ENCODE data around the gene SORCS2. TPM values are rescaled to one million over a fixed set of nuclear protein-coding genes. Genes with fewer than 3 reads are reported as not detected.

Gene SORCS2
- total and polyA plus RNA-seq, 2 of the 13 experiments (the other 11 are each of a cell fraction or from before 2014, with no cell fraction given): 0.82 to 1.0 TPM

- TF ChIP-seq MAFK (conservative IDR thresholded peaks at IDR 0.05 in 1 of 2, IDR thresholded peaks at IDR 0.05 in 1 of 2; ENCODE audit: low read length in 2 of 2) (peak in 1 of 2 experiments; percentile 26; a peak in 2 of 4 replicates), CERS6 (CRISPR knock-in tag; IDR thresholded peaks at IDR 0.05) (no peak), PRDM10 (CRISPR knock-in tag; IDR thresholded peaks at IDR 0.05; ENCODE audit: low read depth) (no peak)
These were observed 226.0 kb downstream of the SORCS2 start (continued) for GRCh38 chr4:7418131-7418943.

GRCh38 chr4:7419961-7420660 lies 227.8 kb downstream of the SORCS2 start:
- DNase-seq (ENCODE audit: low spot score) (no peak), ATAC-seq (no peak), FAIRE-seq (no peak)
- intact Hi-C loops (cut with micrococcal nuclease; ENCODE audit: unreplicated experiment) (no loop called here), in situ Hi-C loops (cut with HindIII; ENCODE audit: extremely low pct_ligation_motif_present, low pct_unique_long_range_greater_than_20kb) (no loop called here)
- Histone ChIP-seq H3K27ac (ENCODE audit: extremely low read length, insufficient read depth, low read length) (no peak overlapping the region), H3K9ac (ENCODE audit: insufficient read depth, low read depth, low read length) (no peak overlapping the region), H3K4me3 (replicated peaks in 1 of 3; ENCODE audit: insufficient read depth in 1 of 3, low read depth in 2 of 3, low read length in 3 of 3) (no peak overlapping the region), H2AFZ (ENCODE audit: low read length) (no peak overlapping the region), H3K4me2 (ENCODE audit: low read depth, low read length) (no peak overlapping the region), H3K36me3 (replicated peaks in 1 of 2; ENCODE audit: control insufficient read depth in 1 of 2, insufficient read depth in 2 of 2, low read length in 2 of 2) (no peaks in the 10 kb centered on the region), H3K9me3 (ENCODE audit: low read length) (no peaks in the 10 kb centered on the region), H3K27me3 (ENCODE audit: control insufficient read depth in 1 of 2, insufficient read depth in 2 of 2, low read length in 2 of 2) (peaks cover 3 to 10% of the 10 kb centered on the region in 2 experiments; a peak in 3 of 5 replicates), H3K4me1 (ENCODE audit: insufficient read depth, low read length) (peaks cover 6% of the 10 kb centered on the region), H3K79me2 (ENCODE audit: insufficient read depth, low read length) (no peaks in the 10 kb centered on the region), H4K20me1 (ENCODE audit: insufficient read depth, low read length) (no peaks in the 10 kb centered on the region)
- ChIA-PET CTCF (ENCODE audit: low intra/inter-chr PET ratio, low total read pairs) (no interaction called here), POLR2A (no interaction called here)
- TF ChIP-seq ARNT2 (CRISPR knock-in tag; IDR thresholded peaks at IDR 0.05; ENCODE audit: low read depth) (no peak), ZNF629 (CRISPR knock-in tag; conservative IDR thresholded peaks at IDR 0.05) (peak; percentile 78)
- BruUV-seq (replicated peaks): no TSS peak
- WGBS (ENCODE audit: low lambda C conversion rate): 7% methylated on average over 3 of the region's 4 CpGs
